ENCODE results near the gene COMT.
A peak's percentile ranks its signal among the peaks of the same experiment; 100 is the strongest.

Gene COMT

GRCh38 chr22:19997561-19998231, 56.1 kb downstream of the COMT start:
- FAIRE-seq: no peak

- FAIRE-seq: no peak
Observed at GRCh38 chr22:19998232-19998951, 56.8 kb downstream of the COMT start.

- no peak for FAIRE-seq
Observed at GRCh38 chr22:19998991-19999820, 57.6 kb downstream of the COMT start.

- no peak for FAIRE-seq
Observed at GRCh38 chr22:20000246-20001081, 58.9 kb downstream of the COMT start.

- FAIRE-seq: no peak
Observed at GRCh38 chr22:20001082-20001638, 59.6 kb downstream of the COMT start.

- no peak for FAIRE-seq
Observed at GRCh38 chr22:20002128-20002527, 60.6 kb downstream of the COMT start.

GRCh38 chr22:20002636-20003035, 61.1 kb downstream of the COMT start:
- FAIRE-seq: no peak

GRCh38 chr22:20003304-20003703, 61.7 kb downstream of the COMT start:
- FAIRE-seq: peak; percentile 41

GRCh38 chr22:20004464-20004863, 62.9 kb downstream of the COMT start:
- FAIRE-seq: no peak

- no peak for FAIRE-seq
Observed at GRCh38 chr22:20008221-20008995, 66.8 kb downstream of the COMT start.

- no peak for FAIRE-seq
Observed at GRCh38 chr22:20009018-20009491, 67.5 kb downstream of the COMT start.

GRCh38 chr22:20009582-20010306, 68.2 kb downstream of the COMT start:
- no peak for FAIRE-seq

GRCh38 chr22:20010307-20011122, 68.9 kb downstream of the COMT start:
- no peak for FAIRE-seq

- no peak for FAIRE-seq
Observed at GRCh38 chr22:20011123-20011992, 69.8 kb downstream of the COMT start.

GRCh38 chr22:20011993-20012740, 70.6 kb downstream of the COMT start:
- FAIRE-seq: no peak

- FAIRE-seq: no peak
Observed at GRCh38 chr22:20012741-20013331, 71.3 kb downstream of the COMT start.

GRCh38 chr22:20013382-20013871, 71.9 kb downstream of the COMT start:
- FAIRE-seq: no peak
